ENCODE data around the gene ENTPD7. TPM values are rescaled to one million over a fixed set of nuclear protein-coding genes. Genes with fewer than 3 reads are reported as not detected.
"Not testable (repeated sequence)": the region's sequence is repeated elsewhere in the genome, so short reads cannot be mapped to it uniquely, and the experiment has no call there.

The ENTPD7 gene
- total RNA-seq, 1 donor from 2014 or later: 9.9 TPM

- peaks cover 11 to 16% of the 10 kb centered on the region in 2 donors for H3K9me3 ChIP-seq
- no peak overlapping the region for H3K4me3 ChIP-seq
- no peak for DNase-seq (ENCODE audit: low spot score in 2 of 2)
- no peaks in the 10 kb centered on the region for H3K4me1 ChIP-seq
- H3K27ac ChIP-seq: no peak overlapping the region
- H3K36me3 ChIP-seq: peaks cover 72 to 90% of the 10 kb centered on the region in 2 donors
- TF ChIP-seq CTCF (IDR thresholded peaks at IDR 0.05): no peak
- H3K27me3 ChIP-seq: no peaks in the 10 kb centered on the region
- intact Hi-C loops (cut with DNase I): no loop called here
Measured at GRCh38 chr10:99742254-99742653, 82.9 kb downstream of the ENTPD7 start.

GRCh38 chr10:99742701-99743100, 83.4 kb downstream of the ENTPD7 start:
- Histone ChIP-seq H3K36me3 (peaks cover 73 to 90% of the 10 kb centered on the region in 2 donors), H3K27ac (no peak overlapping the region), H3K9me3 (peaks cover 11 to 16% of the 10 kb centered on the region in 2 donors), H3K27me3 (no peaks in the 10 kb centered on the region), H3K4me3 (no peak overlapping the region), H3K4me1 (no peaks in the 10 kb centered on the region)
- TF ChIP-seq CTCF (IDR thresholded peaks at IDR 0.05): no peak
- intact Hi-C loops (cut with DNase I): no loop called here
- DNase-seq (ENCODE audit: low spot score in 2 of 2): no peak

- no peak for TF ChIP-seq CTCF (IDR thresholded peaks at IDR 0.05)
- intact Hi-C loops (cut with DNase I): no loop called here
Measured at GRCh38 chr10:99743841-99744240, 84.5 kb downstream of the ENTPD7 start.

GRCh38 chr10:99746166-99746565, 86.9 kb downstream of the ENTPD7 start:
- H3K27me3 ChIP-seq: not testable (repeated sequence)

More at GRCh38 chr10:99743841-99744240, 84.5 kb downstream of the ENTPD7 start:
- H3K4me1 ChIP-seq: no peaks in the 10 kb centered on the region
- H3K27ac ChIP-seq: peak overlapping the region in 1 of 2 donors; percentile 24
- H3K36me3 ChIP-seq: peaks cover 75 to 92% of the 10 kb centered on the region in 2 donors
- H3K9me3 ChIP-seq: peaks cover 11 to 16% of the 10 kb centered on the region in 2 donors
- H3K4me3 ChIP-seq: no peak overlapping the region
- DNase-seq (ENCODE audit: low spot score in 2 of 2): no peak
- no peaks in the 10 kb centered on the region for H3K27me3 ChIP-seq

GRCh38 chr10:99748823-99749451, 89.6 kb downstream of the ENTPD7 start:
- H3K27me3 ChIP-seq: no peaks in the 10 kb centered on the region
- no peak overlapping the region for H3K27ac ChIP-seq
- H3K9me3 ChIP-seq: no peaks in the 10 kb centered on the region
- peaks cover 63 to 73% of the 10 kb centered on the region in 2 donors for H3K36me3 ChIP-seq
- no peak for TF ChIP-seq CTCF (IDR thresholded peaks at IDR 0.05)
- H3K4me3 ChIP-seq: no peak overlapping the region
- no peaks in the 10 kb centered on the region for H3K4me1 ChIP-seq
- intact Hi-C loops (cut with DNase I): no loop called here
- DNase-seq (ENCODE audit: low spot score in 2 of 2): no peak

More at GRCh38 chr10:99746166-99746565, 86.9 kb downstream of the ENTPD7 start:
- peaks cover 59 to 72% of the 10 kb centered on the region in 2 donors for H3K36me3 ChIP-seq
- H3K9me3 ChIP-seq; intact Hi-C loops (cut with DNase I); H3K4me3 ChIP-seq; H3K27ac ChIP-seq; H3K4me1 ChIP-seq; DNase-seq (ENCODE audit: low spot score in 2 of 2): not testable (repeated sequence)

- DNase-seq (ENCODE audit: low spot score in 2 of 2): no peak
- Histone ChIP-seq H3K27me3 (no peaks in the 10 kb centered on the region), H3K4me3 (no peak overlapping the region), H3K36me3 (peaks cover 67 to 73% of the 10 kb centered on the region in 2 donors), H3K4me1 (no peaks in the 10 kb centered on the region), H3K27ac (no peak overlapping the region), H3K9me3 (no peaks in the 10 kb centered on the region)
- intact Hi-C loops (cut with DNase I): no loop called here
- TF ChIP-seq CTCF (IDR thresholded peaks at IDR 0.05): no peak
Measured at GRCh38 chr10:99750641-99751040, 91.3 kb downstream of the ENTPD7 start.

Data from ascending aorta (tissue), 2 donors.